HCT116 (cell line): ENCODE data around the gene ACAN. TPM values are rescaled to one million over a fixed set of nuclear protein-coding genes. Genes with fewer than 3 reads are reported as not detected.

Experiments
- ATAC-seq: fragments of 200-7000 bp; cut with Tn5 transposase; 2 replicates; pipeline ENCODE4 v1.9.1; 2020; ENCODE audit warnings: mild to moderate bottlenecking, moderate library complexity
- BruUV-seq: library from RNA; stranded (reverse); fragments of 400-500 nt; replicated peaks from 2 replicates; lab custom pipeline; 2021; lab: Mats Ljungman, UMichigan
- CTCF ChIA-PET: fragments of 300-600 bp; sonication (Branson Sonifier 250); formaldehyde crosslinking; loops from one replicate; lab custom pipeline; 2021; ENCODE audit warnings: antibody characterized with exemption; lab: Charles Lee
- POLR2A ChIA-PET: fragments of 300-600, 350-600 bp; sonication (Branson Sonifier 250); formaldehyde crosslinking; loops from one replicate; lab custom pipeline; 2021; ENCODE audit warnings: antibody characterized with exemption; lab: Charles Lee
- RAD21 ChIA-PET, 2 experiments: fragments of 300-600 bp; sonication (Branson Sonifier 250); formaldehyde crosslinking; loops; one replicate each; lab custom pipeline; 2023; ENCODE audit warnings: low total read pairs in 2 of 2; ENCODE audit not compliant: uncharacterized antibody in 2 of 2, unreplicated experiment in 2 of 2, low non-redundant PET in 1 of 2; lab: Charles Lee
- DNase-seq: peaks from one replicate; pipeline ENCODE4 v3.0.0-alpha.2; 2010; ENCODE audit warnings: low read depth, low spot score
- H2AFZ ChIP-seq: fragments of 200-600 bp; shearing (Covaris generic), sonication (generic); 2 replicates; pipeline ENCODE4 v1.6.1; 2017; ENCODE audit warnings: low read depth, mixed run types, mixed read lengths, antibody characterized with exemption, low read length; ENCODE audit not compliant: poor library complexity, severe bottlenecking
- H3K27ac ChIP-seq: 2 replicates; pipeline ENCODE4 v1.5.1; 2012; ENCODE audit warnings: low read depth, low read length
- H3K27me3 ChIP-seq: fragments of 200-600 bp; sonication (generic); 2 replicates; pipeline ENCODE4 v1.6.1; 2016; ENCODE audit warnings: mixed run types, low read length, mixed read lengths; ENCODE audit not compliant: insufficient read depth
- H3K36me3 ChIP-seq, 2 experiments: fragments of 200-500 bp in 1 of 2; fragments of 200-600 bp in 1 of 2; sonication (Bioruptor generic) in 1 of 2; sonication (generic) in 1 of 2; 2 replicates each; pipeline versions ENCODE4 v1.5.1 to v1.6.1; 2014 to 2016; ENCODE audit warnings: low read length in 2 of 2, inconsistent platforms in 1 of 2, mixed read lengths in 1 of 2, mixed run types in 1 of 2; ENCODE audit not compliant: insufficient read depth in 2 of 2, control insufficient read depth in 1 of 2
- H3K4me1 ChIP-seq, 2 experiments: fragments of 200-600 bp in 1 of 2; sonication (generic) in 1 of 2; 2 replicates each; pipeline versions ENCODE4 v1.5.1 to v1.6.1; 2012 to 2017; ENCODE audit warnings: low read length in 2 of 2, inconsistent platforms in 1 of 2, mild to moderate bottlenecking in 1 of 2, mixed read lengths in 1 of 2, mixed run types in 1 of 2, moderate library complexity in 1 of 2; ENCODE audit not compliant: insufficient read depth in 2 of 2, control insufficient read depth in 1 of 2
- H3K4me2 ChIP-seq: fragments of 200-600 bp; sonication (generic); 2 replicates; pipeline ENCODE4 v1.6.1; 2017; ENCODE audit warnings: mixed run types, low read length, mixed read lengths
- H3K4me3 ChIP-seq, 2 experiments: fragments of 200-600 bp in 1 of 2; sonication (generic) in 1 of 2; replicated peaks in 1 of 2; 2 replicates each; pipeline ENCODE4 v1.5.1; 2011 to 2016; ENCODE audit warnings: low read length in 2 of 2, control low read depth in 1 of 2, low read depth in 1 of 2, mild to moderate bottlenecking in 1 of 2, mixed read lengths in 1 of 2, mixed run types in 1 of 2
- H3K79me2 ChIP-seq: fragments of 200-600 bp; sonication (generic); 2 replicates; pipeline ENCODE4 v1.6.1; 2017; ENCODE audit warnings: mild to moderate bottlenecking, mixed run types, low read length, moderate library complexity, mixed read lengths; ENCODE audit not compliant: insufficient read depth
- H3K9ac ChIP-seq: fragments of 200-600 bp; sonication (generic); 2 replicates; pipeline ENCODE4 v1.6.1; 2016; ENCODE audit warnings: low read length, mixed read lengths
- H3K9me2 ChIP-seq: fragments of 200-600 bp; sonication (generic), shearing (Covaris generic); 2 replicates; pipeline ENCODE4 v1.6.1; 2017; ENCODE audit warnings: mixed run types, mild to moderate bottlenecking, moderate library complexity; ENCODE audit not compliant: insufficient read depth
- H3K9me3 ChIP-seq, 2 experiments: fragments of 200-500 bp in 1 of 2; fragments of 200-600 bp in 1 of 2; sonication (Bioruptor generic) in 1 of 2; sonication (generic) in 1 of 2; 2 replicates each; pipeline ENCODE4 v1.6.1; 2014 to 2017; ENCODE audit warnings: low read length in 2 of 2, mixed read lengths in 2 of 2, inconsistent platforms in 1 of 2, low read depth in 1 of 2, mild to moderate bottlenecking in 1 of 2, mixed run types in 1 of 2, moderate library complexity in 1 of 2; ENCODE audit not compliant: control insufficient read depth in 1 of 2, insufficient read depth in 1 of 2
- H4K20me1 ChIP-seq: fragments of 200-600 bp; sonication (generic), shearing (Covaris generic); 2 replicates; pipeline ENCODE4 v1.6.1; 2017; ENCODE audit warnings: mixed run types, mild to moderate bottlenecking, moderate library complexity; ENCODE audit not compliant: insufficient read depth
- CBX3 ChIP-seq: IDR thresholded peaks from 2 replicates; pipeline ENCODE4 v1.6.1; 2012; ENCODE audit warnings: low read depth
- CEBPB ChIP-seq: IDR thresholded peaks from 2 replicates; pipeline ENCODE4 v1.6.1; 2012; ENCODE audit warnings: low read depth
- EGR1 ChIP-seq: IDR thresholded peaks from 2 replicates; pipeline ENCODE4 v1.6.1; 2012; ENCODE audit warnings: low read depth
- ELF1 ChIP-seq: IDR thresholded peaks from 2 replicates; pipeline ENCODE4 v1.6.1; 2012; ENCODE audit warnings: low read depth, borderline replicate concordance
- EZH2 ChIP-seq: fragments of 200-600 bp; sonication (generic); IDR thresholded peaks from 2 replicates; pipeline ENCODE4 v1.6.1; 2017; ENCODE audit warnings: antibody characterized with exemption, mixed run types
- FOSL1 ChIP-seq: IDR thresholded peaks from 2 replicates; pipeline ENCODE4 v1.6.1; 2012; ENCODE audit warnings: low read depth
- POLR2A ChIP-seq: IDR thresholded peaks from 2 replicates; pipeline ENCODE4 v1.7.0; 2011; ENCODE audit warnings: borderline replicate concordance; ENCODE audit not compliant: insufficient read depth, insufficient read length; ENCODE audit errors: extremely low read depth
- POLR2AphosphoS5 ChIP-seq: IDR thresholded peaks from 2 replicates; pipeline ENCODE4 v1.6.1; 2011; ENCODE audit warnings: mild to moderate bottlenecking, low read depth, low read length, moderate library complexity
- RAD21 ChIP-seq: IDR thresholded peaks from 2 replicates; pipeline ENCODE4 v1.6.1; 2012; ENCODE audit warnings: low read depth, mild to moderate bottlenecking
- SIN3A ChIP-seq: IDR thresholded peaks from 2 replicates; pipeline ENCODE4 v1.6.1; 2012; ENCODE audit warnings: low read depth
- SP1 ChIP-seq: IDR thresholded peaks from 2 replicates; pipeline ENCODE4 v1.6.1; 2012; ENCODE audit warnings: low read depth
- SRF ChIP-seq: IDR thresholded peaks from 2 replicates; pipeline ENCODE4 v1.6.1; 2012; ENCODE audit warnings: low read depth
- YY1 ChIP-seq: IDR thresholded peaks from 2 replicates; pipeline ENCODE4 v1.6.1; 2011; ENCODE audit warnings: low read length, low read depth, moderate library complexity, mild to moderate bottlenecking; ENCODE audit not compliant: insufficient replicate concordance; ENCODE audit errors: extremely low read depth
- ZBTB33 ChIP-seq: IDR thresholded peaks from 2 replicates; pipeline ENCODE4 v1.6.1; 2011; ENCODE audit warnings: mild to moderate bottlenecking, low read length, moderate library complexity; ENCODE audit not compliant: insufficient replicate concordance; ENCODE audit errors: extremely low read depth
- ZFX ChIP-seq: fragments of 450-650 bp; IDR thresholded peaks from 2 replicates; pipeline ENCODE4 v1.6.1; 2017
- ZNF274 ChIP-seq: fragments of 200-500 bp; sonication (Bioruptor generic); IDR thresholded peaks from 2 replicates; pipeline ENCODE4 v1.6.1; 2014; ENCODE audit warnings: mild to moderate bottlenecking, low read depth, low read length, inconsistent platforms
- intact Hi-C: fragments of 100-400 bp; cut with micrococcal nuclease; formaldehyde crosslinking; loops from 2 replicates; pipeline ENCODE4 v1.10.0; 2022
- total RNA-seq: library from RNA; stranded (reverse); gene quantifications from one replicate; pipeline ENCODE4 v1.2.1, GENCODE V29; 2021; ENCODE audit not compliant: unreplicated experiment
- TF ChIP-seq, protein P1 (sequence below): IDR thresholded peaks from 2 replicates; pipeline ENCODE4 v1.6.1; 2012
- TF ChIP-seq, protein P2 (sequence below): IDR thresholded peaks from 2 replicates; pipeline ENCODE4 v1.6.1; 2012
- TF ChIP-seq, protein P3 (sequence below), 3 experiments: fragments of 200-600 bp in 1 of 3; sonication (generic) in 1 of 3; IDR thresholded peaks in 2 of 3; conservative IDR thresholded peaks in 1 of 3; 2 replicates each; pipeline ENCODE4 v1.5.1; 2012 to 2017; ENCODE audit warnings: low read depth in 2 of 3, low read length in 2 of 3, antibody characterized with exemption in 1 of 3, borderline replicate concordance in 1 of 3, control low read depth in 1 of 3, mild to moderate bottlenecking in 1 of 3, mixed read lengths in 1 of 3, mixed run types in 1 of 3, moderate library complexity in 1 of 3; ENCODE audit not compliant: insufficient read depth in 1 of 3

The ACAN gene
- total RNA-seq, 1 experiment from 2014 or later = not detected

DNA sequence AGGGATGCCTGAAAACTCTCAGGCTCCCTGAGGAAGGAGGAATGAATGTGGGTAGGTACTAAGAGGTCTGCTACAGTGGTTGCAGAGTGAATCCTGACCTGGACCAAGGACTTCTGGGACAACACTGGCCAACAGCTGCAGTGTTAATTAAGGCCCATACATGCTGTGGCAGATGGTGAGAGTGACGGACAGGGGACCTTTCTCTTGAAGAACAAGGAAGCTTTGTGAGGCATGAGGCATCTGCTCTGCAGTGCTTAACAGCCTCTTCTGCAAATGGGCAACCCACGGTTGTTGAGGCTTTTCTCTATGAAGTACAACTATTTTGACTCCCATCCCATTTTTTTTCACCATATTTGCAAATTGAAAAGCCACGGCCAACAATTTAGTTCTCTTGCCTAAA lies 26.6 kb upstream of the ACAN start:
- intact Hi-C loops = no loop called here
- no peaks in the 10 kb centered on the region for H3K36me3 ChIP-seq
- DNase-seq (no peak), ATAC-seq (no peak)
- no peaks in the 10 kb centered on the region for H3K4me1 ChIP-seq
- RAD21 ChIA-PET = no interaction called here
- no TSS peak for BruUV-seq
- H3K27ac ChIP-seq = no peak overlapping the region
- no peak overlapping the region for H2AFZ ChIP-seq
- no peak overlapping the region for H3K9ac ChIP-seq
- H3K79me2 ChIP-seq = no peaks in the 10 kb centered on the region
- H3K9me2 ChIP-seq = no peaks in the 10 kb centered on the region
- peaks cover 0 to 7% of the 10 kb centered on the region in 2 experiments; a peak in 1 of 4 replicates for H3K9me3 ChIP-seq
- TF ChIP-seq, protein P1, sequence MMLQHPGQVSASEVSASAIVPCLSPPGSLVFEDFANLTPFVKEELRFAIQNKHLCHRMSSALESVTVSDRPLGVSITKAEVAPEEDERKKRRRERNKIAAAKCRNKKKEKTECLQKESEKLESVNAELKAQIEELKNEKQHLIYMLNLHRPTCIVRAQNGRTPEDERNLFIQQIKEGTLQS = no peak
- no peak for TF ChIP-seq SIN3A
- TF ChIP-seq FOSL1 = no peak
- TF ChIP-seq CEBPB = no peak
- no peak for TF ChIP-seq EZH2
- TF ChIP-seq ZBTB33 = no peak
- TF ChIP-seq, protein P2, sequence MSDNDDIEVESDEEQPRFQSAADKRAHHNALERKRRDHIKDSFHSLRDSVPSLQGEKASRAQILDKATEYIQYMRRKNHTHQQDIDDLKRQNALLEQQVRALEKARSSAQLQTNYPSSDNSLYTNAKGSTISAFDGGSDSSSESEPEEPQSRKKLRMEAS = no peak
- TF ChIP-seq POLR2A = no peak
- TF ChIP-seq ZFX = no peak
- TF ChIP-seq POLR2AphosphoS5 = no peak
- no peak for TF ChIP-seq EGR1
- TF ChIP-seq ELF1 = no peak
- no peak for TF ChIP-seq SRF
- TF ChIP-seq YY1 = no peak
- no peak for TF ChIP-seq ZNF274
- TF ChIP-seq SP1 = no peak
- no peak for TF ChIP-seq RAD21
- TF ChIP-seq CBX3 = no peak
- TF ChIP-seq, protein P3, sequence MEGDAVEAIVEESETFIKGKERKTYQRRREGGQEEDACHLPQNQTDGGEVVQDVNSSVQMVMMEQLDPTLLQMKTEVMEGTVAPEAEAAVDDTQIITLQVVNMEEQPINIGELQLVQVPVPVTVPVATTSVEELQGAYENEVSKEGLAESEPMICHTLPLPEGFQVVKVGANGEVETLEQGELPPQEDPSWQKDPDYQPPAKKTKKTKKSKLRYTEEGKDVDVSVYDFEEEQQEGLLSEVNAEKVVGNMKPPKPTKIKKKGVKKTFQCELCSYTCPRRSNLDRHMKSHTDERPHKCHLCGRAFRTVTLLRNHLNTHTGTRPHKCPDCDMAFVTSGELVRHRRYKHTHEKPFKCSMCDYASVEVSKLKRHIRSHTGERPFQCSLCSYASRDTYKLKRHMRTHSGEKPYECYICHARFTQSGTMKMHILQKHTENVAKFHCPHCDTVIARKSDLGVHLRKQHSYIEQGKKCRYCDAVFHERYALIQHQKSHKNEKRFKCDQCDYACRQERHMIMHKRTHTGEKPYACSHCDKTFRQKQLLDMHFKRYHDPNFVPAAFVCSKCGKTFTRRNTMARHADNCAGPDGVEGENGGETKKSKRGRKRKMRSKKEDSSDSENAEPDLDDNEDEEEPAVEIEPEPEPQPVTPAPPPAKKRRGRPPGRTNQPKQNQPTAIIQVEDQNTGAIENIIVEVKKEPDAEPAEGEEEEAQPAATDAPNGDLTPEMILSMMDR (IDR thresholded peaks at IDR 0.05 in 2 of 3, conservative IDR thresholded peaks at IDR 0.05 in 1 of 3; ENCODE audit: borderline replicate concordance in 1 of 3, insufficient read depth in 1 of 3, low read depth in 2 of 3, low read length in 2 of 3) = no peak
- POLR2A ChIA-PET = no interaction called here
- CTCF ChIA-PET = no interaction called here
- no peak overlapping the region for H3K4me3 ChIP-seq
- no peak overlapping the region for H3K4me2 ChIP-seq
- no peaks in the 10 kb centered on the region for H3K27me3 ChIP-seq
- H4K20me1 ChIP-seq = no peaks in the 10 kb centered on the region
